Subcutaneous abdominal adipose tissue (tissue), 5 donors: ENCODE results near the gene TBC1D14.
A peak's percentile ranks its signal among the peaks of the same experiment; 100 is the strongest.

ENCODE experiments used
- H3K27ac ChIP-seq: one replicate; pipeline ENCODE4 v1.7.0; 2013; ENCODE audit warnings: low read depth, mild to moderate bottlenecking, inconsistent platforms, low read length, moderate library complexity
- H3K27me3 ChIP-seq, 5 donors: one replicate each; pipeline ENCODE4 v1.7.0; 2013; ENCODE audit warnings: low read length in 5 of 5, inconsistent platforms in 1 of 5; ENCODE audit not compliant: control insufficient read depth in 5 of 5, insufficient read depth in 4 of 5
- H3K36me3 ChIP-seq, 5 donors: one replicate each; pipeline ENCODE4 v1.7.0; 2013; ENCODE audit warnings: low read length in 5 of 5; ENCODE audit not compliant: control insufficient read depth in 5 of 5, insufficient read depth in 5 of 5
- H3K4me1 ChIP-seq, 5 donors: one replicate each; pipeline ENCODE4 v1.7.0; 2013; ENCODE audit warnings: low read length in 5 of 5, mild to moderate bottlenecking in 3 of 5, moderate library complexity in 1 of 5; ENCODE audit not compliant: control insufficient read depth in 5 of 5, insufficient read depth in 5 of 5
- H3K4me3 ChIP-seq, 5 donors: one replicate each; pipeline ENCODE4 v1.7.0; 2013; ENCODE audit warnings: low read length in 5 of 5, low read depth in 1 of 5
- H3K9ac ChIP-seq, 5 donors: one replicate each; pipeline ENCODE4 v1.7.0; 2013; ENCODE audit warnings: low read length in 5 of 5, mild to moderate bottlenecking in 4 of 5, moderate library complexity in 3 of 5
- H3K9me3 ChIP-seq, 5 donors: one replicate each; pipeline ENCODE4 v1.7.0; 2013; ENCODE audit warnings: low read length in 5 of 5; ENCODE audit not compliant: control insufficient read depth in 5 of 5
- donor health status: healthy.
- donor health status: healthy.
- donor health status: healthy.
- donor health status: healthy.
- donor health status: healthy.

The TBC1D14 gene

DNA sequence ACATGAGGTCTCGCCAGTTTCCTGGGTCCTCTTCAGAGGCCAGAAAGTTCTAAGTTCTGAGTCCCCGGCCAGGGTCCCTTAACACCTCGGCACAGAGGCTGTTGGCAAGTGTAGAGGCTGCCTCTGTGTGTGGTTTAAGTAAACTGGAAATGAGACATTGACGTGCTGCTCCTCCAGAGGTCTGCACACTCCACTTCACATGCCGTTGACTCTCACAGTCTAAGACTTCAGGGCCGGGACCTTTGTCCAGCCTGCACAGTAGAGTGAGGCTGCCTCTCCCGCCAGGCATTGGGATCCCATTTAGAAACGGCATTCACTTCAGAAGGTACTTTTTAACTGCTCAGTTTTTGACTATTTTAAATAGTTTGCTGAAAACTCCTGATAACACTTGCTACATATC, 123.0 kb downstream of the TBC1D14 start:
- H3K4me3 ChIP-seq = no peak overlapping the region
- no peak overlapping the region for H3K27ac ChIP-seq
- H3K9me3 ChIP-seq = no peaks in the 10 kb centered on the region
- no peak overlapping the region for H3K9ac ChIP-seq
- H3K4me1 ChIP-seq = no peaks in the 10 kb centered on the region
- H3K27me3 ChIP-seq = no peaks in the 10 kb centered on the region
- peaks cover 0 to 56% (median 44%) of the 10 kb centered on the region in 5 donors for H3K36me3 ChIP-seq

DNA sequence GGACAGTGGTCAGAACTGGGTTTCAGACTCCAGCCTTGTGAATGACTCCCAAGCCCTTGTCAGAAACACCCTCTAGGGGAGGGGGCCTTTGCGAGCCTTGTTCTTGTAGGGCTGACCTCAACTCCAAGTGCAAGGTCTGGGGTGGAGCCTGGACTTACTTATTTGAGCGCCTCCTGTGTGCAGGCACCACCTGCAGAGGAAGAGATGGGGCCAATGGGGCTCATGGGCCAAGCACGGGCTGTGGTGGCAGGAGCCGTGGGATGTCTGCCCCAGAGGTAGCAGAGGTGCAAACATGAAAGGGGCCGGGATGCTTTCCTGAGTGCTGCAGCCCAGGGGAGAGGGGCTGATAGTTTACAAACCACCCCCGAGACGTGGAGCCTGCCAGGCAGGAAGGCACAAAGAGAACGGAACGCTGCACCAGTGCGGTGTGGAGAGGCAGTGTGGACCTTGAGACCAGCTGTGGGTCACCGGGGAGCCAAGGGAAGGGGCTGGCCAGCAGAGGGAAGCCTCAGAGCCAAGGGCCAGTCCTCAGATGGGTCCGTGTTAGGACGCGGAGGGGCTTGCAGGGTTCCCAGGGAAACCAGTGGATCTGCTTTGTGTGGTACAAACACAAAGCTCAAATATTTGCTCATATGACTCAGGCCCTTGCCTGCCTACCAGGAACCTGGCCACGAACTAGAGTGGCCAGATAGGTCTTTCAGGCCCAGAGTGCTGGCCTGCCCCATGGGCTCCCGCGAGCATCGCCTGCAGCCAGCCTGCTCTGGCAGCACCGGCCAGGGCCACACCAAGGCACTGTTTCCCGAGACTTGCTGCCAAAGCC, 124.8 kb downstream of the TBC1D14 start:
- no peaks in the 10 kb centered on the region for H3K27me3 ChIP-seq
- H3K9me3 ChIP-seq = no peaks in the 10 kb centered on the region
- no peak overlapping the region for H3K27ac ChIP-seq
- H3K36me3 ChIP-seq = peaks cover 0 to 39% (median 32%) of the 10 kb centered on the region in 5 donors
- no peak overlapping the region for H3K4me3 ChIP-seq
- no peak overlapping the region for H3K9ac ChIP-seq
- H3K4me1 ChIP-seq = no peaks in the 10 kb centered on the region

DNA sequence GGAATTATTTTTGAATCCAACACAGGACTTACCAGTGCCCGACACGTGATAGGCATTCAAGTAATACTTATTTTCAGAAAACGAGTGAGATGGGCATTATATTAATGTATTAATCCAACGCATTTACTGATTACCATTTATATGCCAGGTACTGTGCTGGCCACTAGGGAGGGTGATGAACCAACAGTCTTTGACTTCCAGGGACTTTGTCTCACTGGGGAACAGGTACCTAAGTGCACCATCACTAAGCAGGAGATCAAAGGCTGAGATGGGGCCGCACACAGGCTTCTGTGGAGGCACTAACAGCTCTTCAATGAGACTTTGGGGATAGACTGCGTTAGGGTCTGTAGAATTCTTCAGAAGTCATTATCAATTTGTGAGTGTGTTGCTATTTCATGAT, 127.8 kb downstream of the TBC1D14 start:
- Histone ChIP-seq H3K4me1 (peaks cover 5 to 13% (median 12%) of the 10 kb centered on the region in 5 donors), H3K4me3 (no peak overlapping the region), H3K9me3 (no peaks in the 10 kb centered on the region), H3K27ac (no peak overlapping the region), H3K27me3 (no peaks in the 10 kb centered on the region), H3K9ac (no peak overlapping the region), H3K36me3 (peaks cover 0 to 9% (median 3%) of the 10 kb centered on the region in 5 donors)

DNA sequence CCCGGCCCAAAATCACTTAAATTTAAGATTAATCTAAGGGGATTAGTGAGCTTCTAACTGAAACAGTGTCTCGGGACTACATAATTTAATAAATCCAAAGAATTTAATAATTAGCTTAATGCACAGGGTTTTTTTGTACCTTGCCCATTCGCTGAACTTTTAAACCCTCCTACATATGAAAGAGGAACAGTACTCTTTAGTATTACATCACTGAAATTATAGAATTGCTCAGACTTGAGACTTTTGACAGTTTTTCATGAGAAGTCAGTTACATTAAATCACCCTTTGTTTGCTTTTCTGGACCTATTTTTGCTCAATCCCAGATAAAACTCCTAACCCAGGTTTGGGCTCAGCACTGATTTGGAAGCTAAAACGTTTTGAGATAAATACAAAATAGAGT, 131.1 kb downstream of the TBC1D14 start:
- no peak overlapping the region for H3K27ac ChIP-seq
- no peak overlapping the region for H3K9ac ChIP-seq
- no peaks in the 10 kb centered on the region for H3K9me3 ChIP-seq
- no peaks in the 10 kb centered on the region for H3K27me3 ChIP-seq
- no peak overlapping the region for H3K4me3 ChIP-seq
- no peaks in the 10 kb centered on the region for H3K36me3 ChIP-seq
- H3K4me1 ChIP-seq = peaks cover 7 to 38% (median 33%) of the 10 kb centered on the region in 5 donors

DNA sequence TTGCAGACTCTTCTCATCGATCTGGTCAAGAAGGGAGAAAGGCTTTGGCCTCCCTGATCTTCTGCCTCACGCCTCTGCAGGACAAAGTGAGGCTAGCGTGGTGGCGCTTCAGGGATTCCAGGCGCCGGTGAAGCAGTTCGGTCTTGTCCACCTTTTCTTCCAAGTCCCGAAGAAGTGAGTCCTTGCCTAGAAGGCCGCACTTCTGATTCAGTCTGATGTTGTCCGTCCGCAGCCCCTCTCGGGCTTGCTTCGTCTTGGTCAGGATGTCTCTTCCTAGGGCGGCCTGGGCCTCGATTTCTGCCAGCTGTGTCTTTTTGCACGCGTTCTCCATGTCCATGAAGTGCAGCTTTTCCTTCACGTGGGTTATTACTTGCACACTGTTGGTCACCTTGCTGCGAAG, 131.6 kb downstream of the TBC1D14 start:
- Histone ChIP-seq H3K4me1 (peaks cover 8 to 43% (median 38%) of the 10 kb centered on the region in 5 donors), H3K27me3 (no peaks in the 10 kb centered on the region), H3K9ac (peak overlapping the region in 1 of 5 donors; percentile 71), H3K27ac (no peak overlapping the region), H3K36me3 (no peaks in the 10 kb centered on the region), H3K9me3 (no peaks in the 10 kb centered on the region), H3K4me3 (no peak overlapping the region)

DNA sequence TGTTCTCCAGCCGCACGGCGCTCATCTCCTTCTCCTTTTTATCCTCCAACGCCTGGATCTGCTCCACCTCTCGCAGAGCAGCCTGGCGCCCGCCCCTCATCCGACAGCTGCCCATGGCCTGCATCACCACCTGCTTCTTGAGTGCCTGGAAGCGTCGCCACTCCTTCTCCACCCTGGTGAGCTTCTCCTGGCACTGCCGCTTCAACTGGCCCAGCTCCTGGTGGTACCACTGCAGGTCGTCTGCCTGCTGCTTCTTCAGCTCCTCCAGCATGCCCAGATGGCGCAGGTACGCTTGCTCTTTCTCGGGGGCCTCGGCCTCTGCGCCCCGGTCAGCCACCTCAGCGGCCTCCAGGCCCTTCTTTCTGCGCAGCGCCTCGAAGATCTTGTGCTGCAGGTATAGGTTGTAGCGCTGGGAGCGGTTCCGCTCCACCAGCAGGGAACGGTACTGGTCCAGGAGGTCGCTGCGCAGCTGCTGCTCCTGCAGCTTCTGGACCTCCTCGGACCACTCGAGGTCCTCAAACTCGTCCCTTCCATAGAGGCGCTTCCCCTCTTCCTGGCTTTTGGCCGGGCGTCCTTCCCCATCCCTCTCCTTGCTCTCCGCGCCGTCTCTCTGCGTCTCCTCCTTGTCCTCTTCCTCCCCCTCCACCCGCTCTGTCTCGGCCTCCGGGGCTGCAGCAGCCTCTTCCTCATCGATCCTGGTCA, 132.3 kb downstream of the TBC1D14 start:
- Histone ChIP-seq H3K27me3 (no peaks in the 10 kb centered on the region), H3K9me3 (no peaks in the 10 kb centered on the region), H3K4me3 (peak overlapping the region; percentile 75 to 86 (median 81)), H3K4me1 (peaks cover 8 to 50% (median 45%) of the 10 kb centered on the region in 5 donors), H3K27ac (peak overlapping the region; percentile 75), H3K9ac (peak overlapping the region in 3 of 5 donors; percentile 58 to 76 (median 71)), H3K36me3 (no peaks in the 10 kb centered on the region)

DNA sequence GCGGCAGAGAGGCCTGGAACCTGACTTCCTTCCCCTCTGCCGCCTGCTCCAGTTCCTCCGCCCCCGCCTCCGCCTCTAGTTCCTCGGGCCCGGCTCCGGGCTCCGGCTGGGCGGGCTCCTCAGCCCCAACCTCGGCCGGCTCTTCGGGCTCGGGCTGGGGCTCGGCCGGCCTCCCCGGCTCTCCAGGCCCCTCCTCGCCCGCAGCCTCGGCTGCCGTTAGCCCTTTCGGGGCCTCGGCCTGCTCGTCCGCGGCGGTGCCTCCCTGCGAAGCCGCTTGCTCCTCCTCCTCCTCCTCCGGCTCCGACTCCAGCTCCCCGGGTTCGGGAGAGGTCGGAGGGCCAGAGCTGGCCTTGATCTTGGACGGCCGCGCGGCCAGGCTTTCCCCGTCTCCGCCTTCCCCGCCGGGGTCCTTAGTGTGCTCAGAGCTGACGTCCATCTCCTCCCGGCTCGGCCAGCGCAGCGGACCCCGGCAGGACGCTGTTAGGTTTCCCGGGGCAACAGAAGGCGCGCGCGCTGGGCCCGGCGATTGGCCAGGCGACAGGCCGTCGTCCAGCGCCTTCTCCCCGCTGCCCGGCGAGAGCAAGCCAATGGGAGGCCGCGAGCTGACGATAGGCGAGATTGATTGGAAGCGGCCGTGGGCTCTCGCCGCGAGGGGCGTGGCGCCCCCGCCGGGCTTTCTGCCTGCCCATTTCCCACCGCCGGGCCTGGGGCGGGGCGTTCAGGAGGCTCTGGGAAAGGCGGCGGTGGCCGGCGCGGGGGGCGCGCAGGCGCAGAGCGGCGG, 133.1 kb downstream of the TBC1D14 start:
- Histone ChIP-seq H3K27ac (peak overlapping the region; percentile 75), H3K4me3 (peak overlapping the region; percentile 75 to 86 (median 81)), H3K36me3 (peaks cover 0 to 4% (median 0%) of the 10 kb centered on the region in 5 donors), H3K9ac (peak overlapping the region in 4 of 5 donors; percentile 57 to 76 (median 64)), H3K4me1 (peaks cover 8 to 53% (median 49%) of the 10 kb centered on the region in 5 donors), H3K9me3 (no peaks in the 10 kb centered on the region), H3K27me3 (no peaks in the 10 kb centered on the region)

DNA sequence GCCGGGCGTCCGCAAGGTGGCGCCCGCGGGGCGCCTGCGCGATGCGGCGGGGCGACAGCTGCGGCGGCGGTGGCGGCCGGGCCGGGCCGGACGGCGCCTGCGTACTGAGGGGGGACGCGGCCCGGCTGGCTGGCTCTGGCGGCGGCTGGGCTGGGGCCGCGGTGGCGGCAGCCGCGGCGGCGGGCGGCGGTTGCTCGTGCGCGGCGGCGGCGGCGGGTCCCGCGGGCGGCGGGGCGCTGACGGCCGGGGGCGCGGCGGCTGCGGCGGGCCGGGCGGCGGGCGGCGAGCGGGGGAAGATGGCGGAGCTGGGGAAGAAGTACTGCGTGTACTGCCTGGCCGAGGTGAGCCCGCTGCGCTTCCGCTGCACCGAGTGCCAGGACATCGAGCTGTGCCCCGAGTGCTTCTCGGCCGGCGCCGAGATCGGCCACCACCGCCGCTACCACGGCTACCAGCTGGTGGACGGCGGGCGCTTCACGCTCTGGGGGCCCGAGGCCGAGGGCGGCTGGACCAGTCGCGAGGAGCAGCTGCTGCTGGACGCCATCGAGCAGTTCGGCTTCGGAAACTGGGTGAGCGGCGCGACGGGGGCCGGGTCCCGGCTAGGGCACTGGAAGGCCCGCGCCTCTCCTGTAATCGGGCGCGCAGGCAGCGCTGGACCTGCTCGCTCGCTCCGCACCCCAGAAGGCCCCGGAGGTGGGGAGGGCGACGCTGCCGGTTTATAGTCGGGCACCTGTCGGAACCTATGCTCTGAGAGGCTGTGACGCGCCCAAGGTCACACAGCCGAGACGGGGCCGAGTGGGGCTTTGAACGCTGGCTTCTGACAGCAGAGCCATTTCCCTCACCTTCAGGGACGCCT, 133.9 kb downstream of the TBC1D14 start, which contains the start of gene TADA2B:
Gene TADA2B, plus strand, starts transcription at position 89 of the 853 bp plus-strand sequence. Its CDS starts 208 bp downstream, at position 297.
- Histone ChIP-seq H3K9me3 (no peaks in the 10 kb centered on the region), H3K27ac (peak within 1 kb of the TSS; percentile 75), H3K9ac (peak within 1 kb of the TSS; percentile 59 to 97 (median 84)), H3K36me3 (peaks cover 0 to 4% (median 0%) of the 10 kb centered on the region in 5 donors), H3K4me3 (peak within 1 kb of the TSS; percentile 80 to 92 (median 91)), H3K4me1 (peaks cover 8 to 53% (median 49%) of the 10 kb centered on the region in 5 donors), H3K27me3 (no peaks in the 10 kb centered on the region)
